ENCODE measurements around the gene CCDC110. TPM values are rescaled to one million over a fixed set of nuclear protein-coding genes. Genes with fewer than 3 reads are reported as not detected.

CCDC110 gene
- total RNA-seq = 5.0 and 7.8 TPM in 2 replicates

DNA sequence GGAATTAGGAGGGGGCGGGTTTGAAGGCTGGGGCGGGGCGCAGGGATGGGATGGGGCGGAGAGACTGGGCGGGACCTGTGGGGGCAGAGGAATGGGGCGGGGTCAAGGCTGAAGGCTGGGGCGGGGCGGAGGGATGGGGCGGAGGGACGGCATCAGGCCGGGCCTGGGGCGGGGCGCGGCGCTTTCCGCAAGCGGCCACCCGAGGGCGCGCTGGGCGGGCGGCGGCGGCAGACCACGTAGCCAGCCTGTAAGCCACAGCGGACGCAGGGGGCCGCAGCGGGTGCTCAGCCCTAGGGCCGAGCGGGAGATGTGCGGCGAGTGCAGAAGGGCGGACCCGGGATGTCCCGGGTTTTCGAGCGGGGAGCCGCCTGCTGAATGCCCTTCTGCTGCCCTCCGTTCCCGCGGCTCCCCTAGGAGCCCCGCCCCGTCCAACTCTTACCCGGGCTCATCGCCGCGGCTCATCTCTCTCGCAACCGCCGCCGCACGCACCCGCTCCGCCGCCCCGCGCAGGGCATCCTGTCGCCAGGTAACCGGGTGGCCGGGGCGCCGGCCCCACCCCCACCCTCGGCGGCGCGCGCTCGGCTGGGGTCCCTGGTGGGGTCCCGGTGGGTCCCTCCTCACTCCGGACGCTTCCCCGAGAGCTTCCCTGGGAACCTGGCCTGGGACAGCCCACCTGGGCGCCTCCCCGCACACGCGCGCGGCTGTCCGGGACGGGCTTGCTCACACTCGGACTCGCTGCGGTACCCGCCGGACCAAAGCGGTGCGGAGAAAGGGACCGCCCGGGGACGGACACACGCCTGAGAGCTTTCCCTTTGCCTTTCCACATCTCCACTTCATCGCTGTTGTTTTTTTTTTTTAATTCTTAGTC lies at the start of gene CCDC110:
Gene CCDC110, minus strand, starts transcription at position 499 of the 868 bp plus-strand sequence. Its CDS starts 50 bp downstream, at position 449.

DNA sequence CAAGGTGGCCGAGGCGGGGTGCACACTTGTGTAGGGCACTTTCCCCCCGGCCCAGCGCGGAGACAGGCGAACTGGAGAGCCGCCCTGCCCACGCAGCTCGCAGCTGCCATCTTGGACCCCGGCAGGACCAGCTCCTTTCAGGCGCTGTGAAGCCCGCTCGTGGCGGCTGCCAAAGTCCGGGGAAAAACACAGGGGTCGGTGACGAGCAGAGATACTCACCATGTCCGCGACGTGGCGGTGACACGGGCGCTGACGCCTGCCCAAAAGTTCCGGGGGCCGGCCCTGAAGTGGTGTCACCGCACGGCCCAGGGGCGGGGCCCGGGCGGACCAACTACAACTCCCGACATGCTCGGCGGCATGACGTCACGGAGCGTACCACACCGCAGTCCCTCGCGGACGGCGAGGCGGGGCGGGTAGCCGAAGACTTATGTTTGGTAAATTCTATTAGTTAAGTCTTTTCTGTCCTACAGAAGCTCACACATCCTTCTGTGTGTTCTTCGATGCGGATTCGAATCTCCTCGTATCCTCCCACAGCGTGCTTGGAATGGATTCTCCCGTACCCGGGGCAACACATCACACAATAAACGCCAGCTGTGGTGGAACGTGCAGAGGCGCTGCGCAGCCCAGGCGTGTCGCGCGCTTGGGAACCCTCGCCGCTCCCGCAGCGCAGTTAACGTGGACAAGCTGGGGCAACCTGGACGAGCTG lies 45.7 kb downstream of the CCDC110 start, which contains the start of gene UFSP2:
Gene UFSP2, minus strand, starts transcription at position 318 of the 706 bp plus-strand sequence. Its CDS starts 96 bp downstream, at position 222.

DNA sequence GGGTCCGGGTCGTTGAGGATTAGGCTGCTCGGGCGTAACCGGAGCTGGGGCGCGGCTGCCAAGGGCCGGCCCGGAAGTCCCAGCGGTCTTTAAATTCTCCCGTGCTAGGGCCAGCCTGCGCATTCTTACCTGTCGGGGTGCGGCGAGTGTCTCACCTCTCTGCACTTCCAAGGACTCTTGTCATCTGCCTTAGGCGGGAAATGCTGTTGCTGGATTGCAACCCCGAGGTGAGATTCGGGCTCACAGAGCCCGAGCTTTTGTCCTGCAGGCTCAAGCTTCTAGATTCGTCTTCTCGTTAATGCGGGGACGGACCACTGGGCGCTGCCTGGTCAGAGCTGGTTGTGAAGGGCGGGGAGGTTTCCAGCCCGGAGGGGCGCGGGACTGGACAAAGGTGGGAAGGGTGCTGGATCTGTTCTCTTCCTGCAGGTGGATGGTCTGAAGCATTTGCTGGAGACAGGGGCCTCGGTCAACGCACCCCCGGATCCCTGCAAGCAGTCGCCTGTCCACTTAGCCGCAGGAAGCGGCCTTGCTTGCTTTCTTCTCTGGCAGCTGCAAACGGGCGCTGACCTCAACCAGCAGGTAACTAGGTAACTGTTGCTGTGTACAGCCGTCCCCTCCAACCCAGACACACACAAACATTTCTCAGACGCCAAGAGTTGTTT lies 74.7 kb downstream of the CCDC110 start, which contains the start of gene ANKRD37:
Gene ANKRD37, plus strand, starts transcription at position 118 of the 662 bp plus-strand sequence. Its CDS starts 83 bp downstream, at position 201.

DNA sequence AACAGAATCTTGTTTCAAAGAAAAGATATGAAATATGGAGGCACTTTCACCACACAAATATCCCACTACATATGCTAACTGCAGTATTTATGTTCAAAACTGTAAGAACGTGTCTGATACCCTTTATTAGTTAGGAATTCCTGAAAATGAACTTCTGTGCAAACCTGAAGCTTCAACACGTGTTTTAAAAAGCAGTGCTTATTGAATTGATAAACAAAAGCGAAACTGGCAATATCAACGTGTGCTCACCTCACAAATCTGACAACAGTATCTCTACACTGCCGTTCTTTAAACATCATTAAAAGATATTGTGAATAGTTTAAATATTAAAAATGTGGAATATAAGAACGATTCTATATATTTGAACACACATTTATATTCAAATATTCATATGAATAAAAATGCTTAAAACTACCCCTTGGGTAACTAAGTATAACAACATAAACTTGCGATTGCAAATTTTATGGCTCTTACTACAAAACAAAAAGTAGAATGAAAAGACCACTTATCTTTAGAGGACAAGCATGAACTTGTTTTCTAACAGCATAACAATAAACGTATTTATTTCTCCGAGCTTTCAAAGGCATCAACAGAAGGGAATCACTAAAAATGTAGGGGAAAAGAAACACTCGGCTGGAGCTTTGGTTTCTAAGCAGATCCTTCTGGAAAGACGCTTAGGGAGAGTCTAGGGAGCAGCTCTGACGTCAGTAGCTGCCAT lies 76.1 kb downstream of the CCDC110 start, which contains the start of gene LRP2BP:
Gene LRP2BP, minus strand, starts transcription at position 687 of the 718 bp plus-strand sequence. CDS start 17,738 bp downstream, outside the sequence.

Other genes starting within 250 kb of the CCDC110 start
- gene LRP2BP, start 75.8 kb downstream of the CCDC110 start, total RNA-seq = 0.55 and 0.89 TPM in 2 replicates
- gene ANKRD37, start 74.9 kb downstream of the CCDC110 start, total RNA-seq = 24.3 and 35.3 TPM in 2 replicates
- gene UFSP2, start 45.8 kb downstream of the CCDC110 start, total RNA-seq = 41.7 and 46.0 TPM in 2 replicates
- gene PDLIM3, start 63.8 kb upstream of the CCDC110 start, total RNA-seq = 135 and 158 TPM in 2 replicates